Uterus (tissue), 4 donors: ENCODE measurements around the gene LRRC1. TPM values are rescaled to one million over a fixed set of nuclear protein-coding genes. Genes with fewer than 3 reads are reported as not detected.

Experiments
- DNase-seq, 2 donors: peaks; one replicate each; pipeline ENCODE4 v3.0.0-alpha.2; 2019 to 2020
- H3K27ac ChIP-seq, 2 donors: fragments of 200-600 bp; sonication (generic); 1 replicate in 1 of 2; 2 replicates in 1 of 2; pipeline ENCODE4 v1.5.1; 2016 to 2018
- H3K27me3 ChIP-seq, 2 donors: fragments of 200-600 bp; sonication (generic); one replicate each; pipeline ENCODE4 v1.5.1; 2018 to 2019; ENCODE audit warnings: control low read depth in 1 of 2
- H3K36me3 ChIP-seq, 2 donors: fragments of 200-600 bp; sonication (generic); one replicate each; pipeline ENCODE4 v1.5.1; 2019; ENCODE audit warnings: control low read depth in 1 of 2
- H3K4me1 ChIP-seq, 2 donors: fragments of 200-600 bp; sonication (generic); one replicate each; pipeline ENCODE4 v1.5.1; 2018 to 2019; ENCODE audit warnings: control low read depth in 1 of 2
- H3K4me3 ChIP-seq, 2 donors: fragments of 200-600 bp; sonication (generic); 1 replicate in 1 of 2; 2 replicates in 1 of 2; pipeline ENCODE4 v1.5.1; 2018 to 2019; ENCODE audit warnings: mild to moderate bottlenecking in 1 of 2
- H3K9me3 ChIP-seq, 2 donors: fragments of 200-600 bp; sonication (generic); one replicate each; pipeline ENCODE4 v1.5.1; 2019; ENCODE audit warnings: control low read depth in 1 of 2
- POLR2A ChIP-seq, 2 donors: fragments of 450-650 bp; IDR thresholded peaks; one replicate each; pipeline ENCODE4 v1.6.1; 2016; ENCODE audit warnings: antibody characterized with exemption in 2 of 2, mild to moderate bottlenecking in 1 of 2, moderate library complexity in 1 of 2
- intact Hi-C: fragments of 100-400 bp; cut with DNase I; formaldehyde crosslinking; loops from one replicate; pipeline ENCODE4 v1.15.1; 2023; ENCODE audit warnings: low total_unique reads
- total RNA-seq, 4 donors: library from RNA; depleted of rRNA in 3 of 4; stranded (reverse); fragments of >200 nt in 3 of 4; gene quantifications; one replicate each; pipeline versions ENCODE4 v1.1.0 to v1.2.4, GENCODE V29; 2014 to 2023
- TF ChIP-seq, protein P1 (sequence below), 4 experiments: fragments of 200-600 bp in 2 of 4; fragments of 450-650 bp in 2 of 4; sonication (generic) in 2 of 4; IDR thresholded peaks; one replicate each; pipeline ENCODE4 v1.5.1; 2016 to 2019; ENCODE audit warnings: antibody characterized with exemption in 4 of 4, mild to moderate bottlenecking in 2 of 4, moderate library complexity in 1 of 4
- donor health status: DM: yes; HTN: yes; CAD: no.

Gene LRRC1
- total RNA-seq, 4 donors from 2014 or later: 4.4 to 39.7 (median 17.7) TPM

GRCh38 chr6:53951383-53951782, 156.6 kb downstream of the LRRC1 start:
- no peak overlapping the region for H3K27ac ChIP-seq
- H3K36me3 ChIP-seq: no peaks in the 10 kb centered on the region
- no peaks in the 10 kb centered on the region for H3K4me1 ChIP-seq
- no peaks in the 10 kb centered on the region for H3K27me3 ChIP-seq
- no peak for DNase-seq
- TF ChIP-seq POLR2A (IDR thresholded peaks at IDR 0.05): no peak
- TF ChIP-seq, protein P1, sequence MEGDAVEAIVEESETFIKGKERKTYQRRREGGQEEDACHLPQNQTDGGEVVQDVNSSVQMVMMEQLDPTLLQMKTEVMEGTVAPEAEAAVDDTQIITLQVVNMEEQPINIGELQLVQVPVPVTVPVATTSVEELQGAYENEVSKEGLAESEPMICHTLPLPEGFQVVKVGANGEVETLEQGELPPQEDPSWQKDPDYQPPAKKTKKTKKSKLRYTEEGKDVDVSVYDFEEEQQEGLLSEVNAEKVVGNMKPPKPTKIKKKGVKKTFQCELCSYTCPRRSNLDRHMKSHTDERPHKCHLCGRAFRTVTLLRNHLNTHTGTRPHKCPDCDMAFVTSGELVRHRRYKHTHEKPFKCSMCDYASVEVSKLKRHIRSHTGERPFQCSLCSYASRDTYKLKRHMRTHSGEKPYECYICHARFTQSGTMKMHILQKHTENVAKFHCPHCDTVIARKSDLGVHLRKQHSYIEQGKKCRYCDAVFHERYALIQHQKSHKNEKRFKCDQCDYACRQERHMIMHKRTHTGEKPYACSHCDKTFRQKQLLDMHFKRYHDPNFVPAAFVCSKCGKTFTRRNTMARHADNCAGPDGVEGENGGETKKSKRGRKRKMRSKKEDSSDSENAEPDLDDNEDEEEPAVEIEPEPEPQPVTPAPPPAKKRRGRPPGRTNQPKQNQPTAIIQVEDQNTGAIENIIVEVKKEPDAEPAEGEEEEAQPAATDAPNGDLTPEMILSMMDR (IDR thresholded peaks at IDR 0.05): no peak
- intact Hi-C loops: no loop called here
- no peaks in the 10 kb centered on the region for H3K9me3 ChIP-seq
- no peak overlapping the region for H3K4me3 ChIP-seq

- no peaks in the 10 kb centered on the region for H3K4me1 ChIP-seq
- H3K27ac ChIP-seq: no peak overlapping the region
- intact Hi-C loops: no loop called here
- H3K36me3 ChIP-seq: no peaks in the 10 kb centered on the region
- peak; percentile 26 to 33 for DNase-seq
- TF ChIP-seq, protein P1 (IDR thresholded peaks at IDR 0.05): peak; percentile 26 to 50 (median 38)
- TF ChIP-seq POLR2A (IDR thresholded peaks at IDR 0.05): no peak
- H3K4me3 ChIP-seq: no peak overlapping the region
- H3K9me3 ChIP-seq: no peaks in the 10 kb centered on the region
- no peaks in the 10 kb centered on the region for H3K27me3 ChIP-seq
Measured at GRCh38 chr6:53956068-53956711, 161.4 kb downstream of the LRRC1 start.

- H3K9me3 ChIP-seq: no peaks in the 10 kb centered on the region
- H3K4me1 ChIP-seq: no peaks in the 10 kb centered on the region
- intact Hi-C loops: no loop called here
- DNase-seq: no peak
- TF ChIP-seq, protein P1 (IDR thresholded peaks at IDR 0.05): no peak
- TF ChIP-seq POLR2A (IDR thresholded peaks at IDR 0.05): no peak
- no peak overlapping the region for H3K27ac ChIP-seq
- no peaks in the 10 kb centered on the region for H3K27me3 ChIP-seq
- no peaks in the 10 kb centered on the region for H3K36me3 ChIP-seq
- no peak overlapping the region for H3K4me3 ChIP-seq
Measured at GRCh38 chr6:53956804-53957203, 162.0 kb downstream of the LRRC1 start.

- no peaks in the 10 kb centered on the region for H3K9me3 ChIP-seq
- TF ChIP-seq POLR2A (IDR thresholded peaks at IDR 0.05): no peak
- TF ChIP-seq, protein P1 (IDR thresholded peaks at IDR 0.05): no peak
- intact Hi-C loops: no loop called here
- H3K36me3 ChIP-seq: no peaks in the 10 kb centered on the region
- H3K27me3 ChIP-seq: no peaks in the 10 kb centered on the region
- DNase-seq: no peak
- H3K4me1 ChIP-seq: no peaks in the 10 kb centered on the region
- H3K4me3 ChIP-seq: no peak overlapping the region
- H3K27ac ChIP-seq: no peak overlapping the region
Measured at GRCh38 chr6:53959717-53960116, 164.9 kb downstream of the LRRC1 start.

DNA sequence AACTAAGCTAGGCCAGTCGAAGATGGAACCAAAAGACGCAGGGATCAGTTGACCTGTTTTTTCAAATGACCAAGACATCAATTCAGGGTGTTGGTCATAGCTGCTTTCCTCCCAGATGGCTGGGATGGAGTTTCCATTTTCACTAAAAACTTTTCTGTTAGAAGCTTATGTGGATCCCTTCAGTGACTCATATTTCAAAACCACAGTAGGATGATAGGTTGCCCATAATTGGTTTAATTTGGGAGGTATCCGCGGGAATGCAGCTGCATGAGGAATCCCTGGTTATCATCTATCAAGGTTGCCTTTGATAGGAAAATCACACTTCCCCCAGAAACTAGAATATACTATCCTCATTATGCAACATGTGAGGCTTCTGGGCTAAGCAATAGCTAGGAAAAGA, 165.5 kb downstream of the LRRC1 start:
- no peaks in the 10 kb centered on the region for H3K36me3 ChIP-seq
- intact Hi-C loops: no loop called here
- H3K4me3 ChIP-seq: no peak overlapping the region
- no peaks in the 10 kb centered on the region for H3K9me3 ChIP-seq
- TF ChIP-seq POLR2A (IDR thresholded peaks at IDR 0.05): no peak
- TF ChIP-seq, protein P1 (IDR thresholded peaks at IDR 0.05): no peak
- H3K27ac ChIP-seq: no peak overlapping the region
- no peak for DNase-seq
- no peaks in the 10 kb centered on the region for H3K27me3 ChIP-seq
- H3K4me1 ChIP-seq: no peaks in the 10 kb centered on the region
